ENCODE measurements around the gene RAB11A. TPM values are rescaled to one million over a fixed set of nuclear protein-coding genes. Genes with fewer than 3 reads are reported as not detected.
A peak's percentile ranks its signal among the peaks of the same experiment; 100 is the strongest.

Gene RAB11A
- total RNA-seq, 1 donor from 2014 or later = 350 TPM

- no peak for DNase-seq (ENCODE audit: low read depth)
- no peak for TF ChIP-seq CTCF (conservative IDR thresholded peaks at IDR 0.05; ENCODE audit: low read depth, low read length)
- H3K4me3 ChIP-seq (ENCODE audit: low read depth, low read length) = no peak overlapping the region
Measured at GRCh38 chr15:65835447-65835846, 33.8 kb upstream of the RAB11A start.

DNA sequence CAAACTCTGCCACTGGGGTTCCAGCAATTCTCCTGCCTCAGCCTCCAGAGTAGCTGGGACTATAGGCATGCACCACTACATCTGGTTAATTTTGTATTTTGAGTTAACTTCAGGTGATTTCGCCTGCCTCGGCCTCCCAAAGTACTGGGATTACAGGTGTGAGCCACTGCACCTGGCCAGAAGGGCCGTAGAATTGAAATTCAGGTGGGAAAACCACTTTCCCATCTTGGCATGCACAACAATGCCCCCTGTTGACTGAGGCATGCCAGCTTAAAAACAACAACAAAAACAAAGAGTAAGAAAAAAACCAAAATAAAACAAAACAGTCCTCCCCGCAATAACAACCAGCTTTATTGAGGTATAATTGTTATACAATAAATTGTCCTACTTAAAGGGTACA lies 32.6 kb upstream of the RAB11A start:
- peak; percentile 45 for TF ChIP-seq CTCF (conservative IDR thresholded peaks at IDR 0.05; ENCODE audit: low read depth, low read length)
- no peak overlapping the region for H3K4me3 ChIP-seq (ENCODE audit: low read depth, low read length)
- DNase-seq (ENCODE audit: low read depth) = no peak

DNA sequence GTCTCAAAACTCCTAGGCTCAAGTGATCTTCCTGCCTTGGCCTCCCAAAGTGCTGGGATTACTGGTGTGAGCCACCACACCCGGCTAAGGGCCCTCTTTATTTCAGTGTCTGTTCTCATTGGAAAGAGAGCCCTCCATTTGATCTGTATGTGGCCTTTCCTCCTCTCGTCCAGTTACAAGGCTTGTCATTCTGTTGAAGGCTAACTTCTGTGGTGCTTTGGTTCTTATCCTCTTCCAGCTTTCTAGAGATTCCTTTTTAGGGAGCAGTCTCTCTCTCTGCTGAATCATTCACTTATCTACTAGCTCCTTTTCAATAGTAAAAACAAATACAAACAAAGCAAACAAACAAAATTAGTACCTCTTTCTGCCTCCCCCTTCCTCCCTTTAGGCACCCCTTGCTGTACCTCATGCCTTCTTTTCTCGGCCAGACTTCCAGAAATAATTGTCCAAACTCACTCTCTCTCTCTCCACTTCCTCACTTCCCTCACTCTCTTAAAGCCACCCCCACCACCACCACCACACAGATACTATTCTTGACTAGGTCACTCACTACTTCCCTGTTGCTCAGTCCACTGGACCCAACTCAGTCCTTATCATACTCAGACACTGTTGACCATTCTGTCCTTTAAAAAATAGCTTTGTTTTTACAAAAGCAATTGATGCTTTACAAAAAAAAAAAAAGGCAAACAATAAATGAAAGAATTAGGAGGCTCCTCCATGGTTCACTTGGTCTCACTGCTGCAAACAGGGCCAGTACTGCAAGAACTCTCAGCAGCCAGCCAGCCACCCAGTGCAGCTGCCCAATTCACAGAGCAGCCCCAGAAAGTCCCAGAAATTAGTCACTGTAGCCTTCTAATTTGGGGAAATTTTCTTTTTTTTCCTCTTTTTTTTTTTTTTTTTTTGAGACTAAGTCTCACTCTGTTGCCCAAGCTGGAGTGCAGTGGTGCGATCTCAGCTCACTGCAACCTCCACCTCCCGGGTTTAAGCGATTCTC lies 31.7 kb upstream of the RAB11A start:
- DNase-seq (ENCODE audit: low read depth) = no peak
- H3K4me3 ChIP-seq (ENCODE audit: low read depth, low read length) = no peak overlapping the region
- no peak for TF ChIP-seq CTCF (conservative IDR thresholded peaks at IDR 0.05; ENCODE audit: low read depth, low read length)

- DNase-seq (ENCODE audit: low read depth) = no peak
- no peak overlapping the region for H3K4me3 ChIP-seq (ENCODE audit: low read depth, low read length)
- no peak for TF ChIP-seq CTCF (conservative IDR thresholded peaks at IDR 0.05; ENCODE audit: low read depth, low read length)
Measured at GRCh38 chr15:65839354-65839901, 29.9 kb upstream of the RAB11A start.

GRCh38 chr15:65839985-65840384 lies 29.3 kb upstream of the RAB11A start:
- no peak for DNase-seq (ENCODE audit: low read depth)
- no peak for TF ChIP-seq CTCF (conservative IDR thresholded peaks at IDR 0.05; ENCODE audit: low read depth, low read length)
- no peak overlapping the region for H3K4me3 ChIP-seq (ENCODE audit: low read depth, low read length)

DNA sequence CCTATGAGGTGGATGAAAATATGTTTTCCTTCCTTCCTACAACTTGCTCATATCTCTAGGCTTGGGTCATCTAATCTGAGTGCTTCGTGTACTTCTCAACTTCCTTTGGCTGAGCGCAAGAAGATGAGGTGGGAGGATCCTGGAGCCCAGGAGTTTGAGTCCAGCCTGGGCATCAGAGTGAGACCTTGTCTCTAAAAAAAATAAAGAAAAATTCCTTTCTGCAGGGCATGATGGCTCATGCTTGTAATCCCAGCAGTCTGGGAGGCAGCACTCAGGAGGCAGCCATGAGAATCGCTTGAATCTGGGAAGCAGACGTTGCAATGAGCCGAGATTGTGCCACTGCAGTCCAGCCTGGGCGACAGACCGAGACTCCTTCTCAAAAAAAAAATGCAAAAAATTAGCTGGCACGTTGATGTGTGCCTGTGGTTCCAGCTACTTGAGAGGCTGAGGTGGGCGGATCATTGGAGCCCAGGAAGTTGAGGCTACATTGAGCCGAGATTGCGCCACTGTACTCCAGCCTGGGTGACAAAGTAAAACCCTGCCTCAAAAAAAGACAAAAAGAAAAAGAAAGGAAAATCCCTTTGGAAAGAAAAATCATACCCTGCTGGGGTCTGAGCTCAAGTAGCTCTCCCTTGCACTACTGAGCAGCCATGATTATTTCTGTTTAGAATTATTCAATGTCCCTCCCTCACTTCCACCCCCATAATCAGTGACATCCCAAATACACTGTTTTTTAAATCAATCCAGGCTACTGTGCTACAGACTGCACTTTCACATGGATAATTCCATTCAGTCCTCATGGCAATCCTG lies 28.0 kb upstream of the RAB11A start:
- H3K4me3 ChIP-seq (ENCODE audit: low read depth, low read length) = peak overlapping the region; percentile 25
- TF ChIP-seq CTCF (conservative IDR thresholded peaks at IDR 0.05; ENCODE audit: low read depth, low read length) = no peak
- no peak for DNase-seq (ENCODE audit: low read depth)

All from epithelial cell of proximal tubule (primary cell).